Hepatocyte (in vitro differentiated cells): ENCODE measurements around the gene ZNF319. TPM values are rescaled to one million over a fixed set of nuclear protein-coding genes. Genes with fewer than 3 reads are reported as not detected.

Experiments used
- DNase-seq: peaks from one replicate; pipeline ENCODE4 v3.0.0-alpha.2; 2016; ENCODE audit warnings: low spot score
- H2AFZ ChIP-seq: fragments of 200-600 bp; sonication (generic); 2 replicates; pipeline ENCODE4 v1.6.0; 2016; ENCODE audit warnings: antibody characterized with exemption, mild to moderate bottlenecking
- H3K27ac ChIP-seq: fragments of 200-600 bp; sonication (generic); 2 replicates; pipeline ENCODE4 v1.5.1; 2016; ENCODE audit warnings: mild to moderate bottlenecking
- H3K27me3 ChIP-seq: fragments of 200-600 bp; sonication (generic); 2 replicates; pipeline ENCODE4 v1.6.1; 2016
- H3K36me3 ChIP-seq: fragments of 200-600 bp; sonication (generic); replicated peaks from 2 replicates; pipeline ENCODE4 v1.5.1; 2016; ENCODE audit warnings: low read depth; ENCODE audit not compliant: insufficient read depth
- H3K4me1 ChIP-seq: fragments of 200-600 bp; sonication (generic); 2 replicates; pipeline ENCODE4 v1.5.1; 2016; ENCODE audit warnings: mild to moderate bottlenecking, moderate library complexity; ENCODE audit not compliant: insufficient read depth
- H3K4me2 ChIP-seq: fragments of 200-600 bp; sonication (generic); 2 replicates; pipeline ENCODE4 v1.6.0; 2016
- H3K4me3 ChIP-seq: fragments of 200-600 bp; sonication (generic); 2 replicates; pipeline ENCODE4 v1.5.1; 2016; ENCODE audit warnings: mild to moderate bottlenecking
- H3K79me2 ChIP-seq: fragments of 200-600 bp; sonication (generic); 2 replicates; pipeline ENCODE4 v1.6.0; 2017; ENCODE audit warnings: mild to moderate bottlenecking
- H3K9me2 ChIP-seq: fragments of 200-600 bp; sonication (generic); replicated peaks from 2 replicates; pipeline ENCODE4 v1.6.0; 2017; ENCODE audit warnings: mild to moderate bottlenecking; ENCODE audit not compliant: insufficient read depth
- H3K9me3 ChIP-seq: fragments of 200-600 bp; sonication (generic); 2 replicates; pipeline ENCODE4 v1.5.1; 2016; ENCODE audit warnings: low read depth, mild to moderate bottlenecking
- H4K20me1 ChIP-seq: fragments of 200-600 bp; sonication (generic); 2 replicates; pipeline ENCODE4 v1.6.0; 2016; ENCODE audit warnings: mild to moderate bottlenecking; ENCODE audit not compliant: insufficient read depth, poor library complexity, severe bottlenecking
- EZH2 ChIP-seq: fragments of 200-600 bp; sonication (generic); IDR thresholded peaks from 2 replicates; pipeline ENCODE4 v1.6.1; 2016; ENCODE audit warnings: antibody characterized with exemption, mild to moderate bottlenecking, borderline replicate concordance
- EZH2phosphoT487 ChIP-seq: fragments of 200-600 bp; sonication (generic); IDR thresholded peaks from one replicate; pipeline ENCODE4 v1.6.1; 2018; ENCODE audit warnings: antibody characterized with exemption, mild to moderate bottlenecking, low read depth, moderate library complexity; ENCODE audit not compliant: unreplicated experiment, severe bottlenecking
- WGBS: methylation state at CpG from one replicate; pipeline ENCODE4 v1.1.6; 2016; ENCODE audit warnings: low lambda C conversion rate; ENCODE audit errors: missing lambda C conversion rate; 5-methylcytosine and 5-hydroxymethylcytosine counted together
- polyA plus RNA-seq: library from polyadenylated mRNA; unstranded; fragments of >200 nt; fragmentation: Nextera tagmentation; extraction: Ambion mirVana; gene quantifications from 2 replicates; pipeline ENCODE4 v1.2.1, GENCODE V29; 2016
- total RNA-seq: library from RNA; depleted of rRNA; stranded (reverse); fragments of >200 nt; gene quantifications from 2 replicates; pipeline ENCODE4 v1.2.3, GENCODE V29; 2014
- TF ChIP-seq, protein P1 (sequence below): fragments of 200-600 bp; sonication (generic); IDR thresholded peaks from 2 replicates; pipeline ENCODE4 v1.5.1; 2016; ENCODE audit warnings: antibody characterized with exemption, mild to moderate bottlenecking; ENCODE audit not compliant: poor library complexity

ZNF319 gene
- total and polyA plus RNA-seq, 2 experiments from 2014 or later = 5.3 to 8.3 TPM

DNA sequence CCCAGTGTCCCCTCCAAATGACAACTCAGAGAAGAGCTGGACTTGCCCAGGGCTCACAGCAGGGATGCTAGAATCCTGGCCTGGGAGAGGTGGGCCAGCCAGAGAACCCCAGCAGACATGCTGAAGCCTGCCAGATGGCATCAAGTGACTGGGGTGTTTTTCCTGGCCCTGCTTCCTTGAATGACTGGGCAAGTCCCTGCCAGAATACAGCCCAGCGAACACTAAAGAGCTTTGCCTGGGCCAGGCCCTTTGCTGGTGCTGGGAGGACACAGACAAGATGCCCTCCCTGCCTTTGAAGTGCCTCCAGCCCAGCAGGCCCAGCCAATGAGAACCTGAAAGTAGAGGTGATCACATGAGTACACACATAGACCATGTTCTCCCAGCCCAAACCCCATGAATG, 11.5 kb downstream of the ZNF319 start:
- no peaks in the 10 kb centered on the region for H4K20me1 ChIP-seq
- H3K4me1 ChIP-seq = peaks cover 11% of the 10 kb centered on the region
- no peak overlapping the region for H3K27ac ChIP-seq
- DNase-seq = no peak
- H3K36me3 ChIP-seq = no peaks in the 10 kb centered on the region
- no peaks in the 10 kb centered on the region for H3K9me2 ChIP-seq
- TF ChIP-seq, protein P1, sequence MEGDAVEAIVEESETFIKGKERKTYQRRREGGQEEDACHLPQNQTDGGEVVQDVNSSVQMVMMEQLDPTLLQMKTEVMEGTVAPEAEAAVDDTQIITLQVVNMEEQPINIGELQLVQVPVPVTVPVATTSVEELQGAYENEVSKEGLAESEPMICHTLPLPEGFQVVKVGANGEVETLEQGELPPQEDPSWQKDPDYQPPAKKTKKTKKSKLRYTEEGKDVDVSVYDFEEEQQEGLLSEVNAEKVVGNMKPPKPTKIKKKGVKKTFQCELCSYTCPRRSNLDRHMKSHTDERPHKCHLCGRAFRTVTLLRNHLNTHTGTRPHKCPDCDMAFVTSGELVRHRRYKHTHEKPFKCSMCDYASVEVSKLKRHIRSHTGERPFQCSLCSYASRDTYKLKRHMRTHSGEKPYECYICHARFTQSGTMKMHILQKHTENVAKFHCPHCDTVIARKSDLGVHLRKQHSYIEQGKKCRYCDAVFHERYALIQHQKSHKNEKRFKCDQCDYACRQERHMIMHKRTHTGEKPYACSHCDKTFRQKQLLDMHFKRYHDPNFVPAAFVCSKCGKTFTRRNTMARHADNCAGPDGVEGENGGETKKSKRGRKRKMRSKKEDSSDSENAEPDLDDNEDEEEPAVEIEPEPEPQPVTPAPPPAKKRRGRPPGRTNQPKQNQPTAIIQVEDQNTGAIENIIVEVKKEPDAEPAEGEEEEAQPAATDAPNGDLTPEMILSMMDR = no peak
- no peak for TF ChIP-seq EZH2phosphoT487
- TF ChIP-seq EZH2 = no peak
- no peak overlapping the region for H2AFZ ChIP-seq
- no peaks in the 10 kb centered on the region for H3K27me3 ChIP-seq
- 87% methylated on average over 1 of the region's 1 CpG for WGBS
- no peak overlapping the region for H3K4me3 ChIP-seq
- no peaks in the 10 kb centered on the region for H3K79me2 ChIP-seq
- H3K4me2 ChIP-seq = no peak overlapping the region
- H3K9me3 ChIP-seq = no peaks in the 10 kb centered on the region

DNA sequence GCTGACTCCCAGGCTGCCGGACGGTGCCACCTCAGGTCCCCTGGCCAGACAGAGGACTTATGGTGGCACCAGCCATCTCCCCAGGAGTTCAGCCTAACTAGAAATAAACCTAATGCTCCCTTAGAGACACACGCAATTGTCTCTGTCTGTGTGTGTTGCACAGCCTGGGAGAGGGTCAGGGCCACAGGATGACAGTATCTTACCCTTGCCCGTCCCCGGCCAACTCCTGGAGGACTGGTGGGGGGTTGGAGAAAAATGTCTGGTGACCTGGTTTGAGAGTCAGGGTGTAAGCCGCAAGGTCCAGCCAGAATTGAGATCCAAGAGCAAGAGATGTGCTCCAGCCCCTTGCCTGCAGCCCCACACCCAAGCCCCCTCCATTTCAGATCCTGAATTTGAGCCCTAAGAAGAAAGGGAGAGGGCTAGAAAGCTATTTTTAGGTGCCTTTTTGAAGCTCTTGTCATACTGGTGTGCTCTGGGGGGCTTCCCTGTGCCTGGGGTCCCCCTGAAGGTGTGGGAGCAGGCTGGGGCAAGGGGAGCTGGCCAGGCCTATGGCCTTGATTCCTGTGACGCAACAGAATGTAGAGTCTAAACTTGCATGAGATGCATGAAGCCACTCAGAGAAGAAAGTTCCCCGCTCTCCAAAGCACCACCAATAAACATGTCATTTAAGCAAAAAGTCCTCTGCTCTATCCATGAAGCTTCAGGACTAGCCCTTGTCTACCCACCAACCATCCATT, 12.9 kb downstream of the ZNF319 start:
- DNase-seq = no peak
- TF ChIP-seq, protein P1 = no peak
- TF ChIP-seq EZH2phosphoT487 (no peak), EZH2 (no peak)

DNA sequence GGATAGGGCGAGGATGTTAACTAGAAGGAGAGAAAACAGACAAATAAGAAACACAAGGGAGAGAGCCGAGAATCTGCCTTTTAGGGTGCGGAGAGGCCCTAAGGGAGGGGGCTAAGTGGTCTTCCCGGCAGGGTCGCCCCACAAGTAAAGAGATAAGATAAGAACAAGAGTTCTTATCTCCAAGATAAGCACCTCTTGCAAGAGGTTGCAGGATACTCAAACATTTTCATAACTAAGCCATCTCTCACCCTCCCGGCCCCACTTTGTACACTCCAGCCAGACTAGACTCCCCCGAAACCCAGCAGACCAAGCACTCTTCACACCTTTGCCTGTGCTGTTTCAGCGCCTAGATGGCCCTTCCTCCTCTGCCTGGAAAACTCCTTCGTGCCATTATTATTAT, 14.3 kb downstream of the ZNF319 start:
- 40% methylated on average over 8 of the region's 9 CpGs for WGBS
- Histone ChIP-seq H4K20me1 (no peaks in the 10 kb centered on the region), H3K4me2 (peak overlapping the region; percentile 93), H3K9me3 (no peaks in the 10 kb centered on the region), H3K79me2 (no peaks in the 10 kb centered on the region), H2AFZ (peak overlapping the region; percentile 87), H3K27ac (no peak overlapping the region), H3K4me3 (no peak overlapping the region), H3K27me3 (no peaks in the 10 kb centered on the region), H3K36me3 (no peaks in the 10 kb centered on the region), H3K4me1 (peaks cover 11% of the 10 kb centered on the region), H3K9me2 (no peaks in the 10 kb centered on the region)
- no peak for DNase-seq
- TF ChIP-seq, protein P1 = no peak
- no peak for TF ChIP-seq EZH2
- TF ChIP-seq EZH2phosphoT487 = no peak

More for the DNA sequence above, 12.9 kb downstream of the ZNF319 start:
- Histone ChIP-seq H4K20me1 (no peaks in the 10 kb centered on the region), H2AFZ (no peak overlapping the region), H3K27ac (no peak overlapping the region), H3K9me3 (no peaks in the 10 kb centered on the region), H3K27me3 (no peaks in the 10 kb centered on the region), H3K79me2 (no peaks in the 10 kb centered on the region), H3K36me3 (no peaks in the 10 kb centered on the region), H3K9me2 (no peaks in the 10 kb centered on the region), H3K4me1 (peaks cover 11% of the 10 kb centered on the region), H3K4me2 (no peak overlapping the region), H3K4me3 (no peak overlapping the region)
- WGBS = 97% methylated on average over 8 of the region's 8 CpGs
